ENCODE data around the gene MEX3D. TPM values are rescaled to one million over a fixed set of nuclear protein-coding genes. Genes with fewer than 3 reads are reported as not detected.

Gene MEX3D
- total and polyA plus RNA-seq, 2 of the 4 experiments (the other 2 are of a cell fraction) = 9.1 to 9.6 TPM

- intact Hi-C loops (cut with micrococcal nuclease) (no loop called here), in situ Hi-C loops (cut with MboI; ENCODE audit: low sequenced_read_pairs) (no loop called here), dilution Hi-C loops (cut with HindIII; ENCODE audit: low sequenced_read_pairs, unreplicated experiment) (no loop called here)
- ChIA-PET CTCF (no interaction called here), POLR2A (ENCODE audit: unreplicated experiment) (no interaction called here)
- H2AK5ac ChIP-seq (ENCODE audit: low read depth, low read length) = no peak overlapping the region
- H3K56ac ChIP-seq (ENCODE audit: extremely low read depth, insufficient read depth, low read length) = no peak overlapping the region
- H4K8ac ChIP-seq (ENCODE audit: low read depth in 2 of 2, low read length in 2 of 2) = no peak overlapping the region
- no peak overlapping the region for H2BK20ac ChIP-seq (ENCODE audit: low read depth, low read length)
- H4K20me1 ChIP-seq (ENCODE audit: insufficient read depth, low read length) = peaks cover 40% of the 10 kb centered on the region
- H2BK15ac ChIP-seq (ENCODE audit: low read depth, low read length) = no peak overlapping the region
- H3K27ac ChIP-seq (ENCODE audit: insufficient read depth, low read length) = no peak overlapping the region
- H3K9me3 ChIP-seq (ENCODE audit: control insufficient read depth, insufficient read depth, low read length) = no peaks in the 10 kb centered on the region
- ATAC-seq (ENCODE audit: low read depth) (no peak), DNase-seq (no peak)
- H3K23ac ChIP-seq (ENCODE audit: low read depth, low read length) = no peak overlapping the region
- no peak overlapping the region for H3K14ac ChIP-seq (replicated peaks; ENCODE audit: low read depth, low read length)
- no peak for TF ChIP-seq CTCF (conservative IDR thresholded peaks at IDR 0.05; ENCODE audit: low read depth, low read length)
- no peak for TF ChIP-seq CHD1 (IDR thresholded peaks at IDR 0.05; ENCODE audit: low read depth, low read length)
- no peak for TF ChIP-seq MAFK (IDR thresholded peaks at IDR 0.05; ENCODE audit: low read depth, low read length)
- TF ChIP-seq FOS (IDR thresholded peaks at IDR 0.05; ENCODE audit: low read depth, low read length) = no peak
- no peak for TF ChIP-seq NFE2L2 (IDR thresholded peaks at IDR 0.05; ENCODE audit: low read depth, low read length)
- TF ChIP-seq RFX5 (IDR thresholded peaks at IDR 0.05; ENCODE audit: low read depth, low read length) = no peak
- no peak for TF ChIP-seq ELK1 (IDR thresholded peaks at IDR 0.05; ENCODE audit: borderline replicate concordance, low read depth, low read length)
- no peak for TF ChIP-seq SMC3 (IDR thresholded peaks at IDR 0.05; ENCODE audit: low read depth, low read length)
- TF ChIP-seq RAD21 (IDR thresholded peaks at IDR 0.05; ENCODE audit: low read length) = no peak
- TF ChIP-seq BHLHE40 (IDR thresholded peaks at IDR 0.05; ENCODE audit: low read depth, low read length) = no peak
- no peak for TF ChIP-seq USF2 (IDR thresholded peaks at IDR 0.05; ENCODE audit: low read depth, low read length)
- no peak for TF ChIP-seq MXI1 (IDR thresholded peaks at IDR 0.05; ENCODE audit: borderline replicate concordance, low read depth, low read length)
- peaks cover 6 to 55% of the 10 kb centered on the region in 2 experiments for H3K79me1 ChIP-seq (ENCODE audit: low read depth in 1 of 2, low read length in 2 of 2)
- no peak overlapping the region for H3K4me2 ChIP-seq (ENCODE audit: low read depth, low read length)
- H3K18ac ChIP-seq (ENCODE audit: low read depth, low read length) = no peak overlapping the region
- 0 out of 2 replicates have a peak, but pooled peaks cover 6% of the 10 kb centered on the region for H3K9me1 ChIP-seq (ENCODE audit: insufficient read depth, low read length)
- H2BK5ac ChIP-seq (ENCODE audit: low read depth, low read length, poor library complexity, severe bottlenecking) = no peak overlapping the region
- no peak overlapping the region for H3K4me3 ChIP-seq (ENCODE audit: insufficient read depth, low read depth, low read length)
- no peak overlapping the region for H4K5ac ChIP-seq (ENCODE audit: low read depth, low read length)
- H3K9ac ChIP-seq (ENCODE audit: low read depth, low read length) = no peak overlapping the region
- no peak overlapping the region for H2AFZ ChIP-seq (replicated peaks; ENCODE audit: low read length, poor library complexity)
- H2BK120ac ChIP-seq (ENCODE audit: low read depth, low read length) = no peak overlapping the region
- no peaks in the 10 kb centered on the region; the same call in 1 of the 2 replicates for H3K4me1 ChIP-seq (ENCODE audit: control insufficient read depth, insufficient read depth, low read length)
- 85% methylated on average over 6 of the region's 15 CpGs; no CpG with 5 or more reads in 1 of the 2 experiments for WGBS, 2 experiments (ENCODE audit: extremely low coverage in 2 of 2, insufficient read length in 1 of 2)
- H2AK9ac ChIP-seq (replicated peaks; ENCODE audit: low read depth, low read length, poor library complexity) = no peak overlapping the region
- H3K27me3 ChIP-seq (ENCODE audit: control insufficient read depth, insufficient read depth, low read length) = no peaks in the 10 kb centered on the region
- H3K4ac ChIP-seq (ENCODE audit: low read depth, low read length) = no peak overlapping the region
- no TSS peak for BruUV-seq (replicated peaks)
- no peak overlapping the region for H4K91ac ChIP-seq (ENCODE audit: insufficient read depth, low read depth, low read length)
- H3K36me3 ChIP-seq (ENCODE audit: control insufficient read depth, insufficient read depth, low read length) = peaks cover 33% of the 10 kb centered on the region
Measured at GRCh38 chr19:1599460-1599846, 31.3 kb upstream of the MEX3D start.

Measured in IMR-90 (cell line).